Activated CD8-positive, alpha-beta memory T cell treated with anti-CD3 and anti-CD28 coated beads, Interleukin-2, amount 50 U/mL, for 48 hours (primary cell): Measurements from ENCODE around the gene MINAR1.
"Not testable (repeated sequence)": the region's sequence is repeated elsewhere in the genome, so short reads cannot be mapped to it uniquely, and the experiment has no call there.

ENCODE experiments used
- DNase-seq: peaks from one replicate; pipeline ENCODE4 v3.0.0-alpha.2; 2020

Gene MINAR1

GRCh38 chr15:79431636-79432344 lies at the start of gene MINAR1:
MINAR1 (plus strand) TSS chr15:79432336; CDS start chr15:79456148, 23,812 bp downstream.
- peak; percentile 56 for DNase-seq

- DNase-seq = no peak
Measured at GRCh38 chr15:79394231-79394630, 37.9 kb upstream of the MINAR1 start.

GRCh38 chr15:79396850-79397249 lies 35.3 kb upstream of the MINAR1 start:
- DNase-seq = no peak

- no peak for DNase-seq
Measured at GRCh38 chr15:79397269-79397910, 34.7 kb upstream of the MINAR1 start.

GRCh38 chr15:79399606-79400005 lies 32.5 kb upstream of the MINAR1 start:
- DNase-seq = no peak

- DNase-seq = no peak
Measured at GRCh38 chr15:79400650-79401049, 31.5 kb upstream of the MINAR1 start.

GRCh38 chr15:79401301-79401700 lies 30.8 kb upstream of the MINAR1 start:
- no peak for DNase-seq

GRCh38 chr15:79402136-79402535 lies 30.0 kb upstream of the MINAR1 start:
- no peak for DNase-seq

- no peak for DNase-seq
Measured at GRCh38 chr15:79403501-79403900, 28.6 kb upstream of the MINAR1 start.

- DNase-seq = no peak
Measured at GRCh38 chr15:79406210-79406609, 25.9 kb upstream of the MINAR1 start.

GRCh38 chr15:79408041-79408440 lies 24.1 kb upstream of the MINAR1 start:
- DNase-seq = no peak

GRCh38 chr15:79410237-79410636 lies 21.9 kb upstream of the MINAR1 start:
- no peak for DNase-seq

GRCh38 chr15:79412010-79412409 lies 20.1 kb upstream of the MINAR1 start:
- DNase-seq = no peak

- no peak for DNase-seq
Measured at GRCh38 chr15:79412429-79412828, 19.7 kb upstream of the MINAR1 start.

GRCh38 chr15:79416876-79417275 lies 15.3 kb upstream of the MINAR1 start:
- DNase-seq = no peak

- DNase-seq = no peak
Measured at GRCh38 chr15:79418693-79419279, 13.3 kb upstream of the MINAR1 start.

GRCh38 chr15:79425591-79426295 lies 6.4 kb upstream of the MINAR1 start:
- no peak for DNase-seq

GRCh38 chr15:79426899-79427298 lies 5.2 kb upstream of the MINAR1 start:
- not testable (repeated sequence) for DNase-seq

- DNase-seq = no peak
Measured at GRCh38 chr15:79427781-79428598, 4.1 kb upstream of the MINAR1 start.

GRCh38 chr15:79430901-79431635 lies 1.1 kb upstream of the MINAR1 start:
- no peak for DNase-seq

- peak; percentile 53 for DNase-seq
Measured at GRCh38 chr15:79432345-79433275, 474 bp downstream of the MINAR1 start.
